Stimulated activated naive CD4-positive, alpha-beta T cell treated with Interleukin-2 at 50 U/mL for 16 hours (primary cell): Measurements from ENCODE around the gene EREG.

Experiments used
- DNase-seq: peaks from one replicate; lab custom pipeline; 2025; lab: John Stamatoyannopoulos, UW

Gene EREG

DNA sequence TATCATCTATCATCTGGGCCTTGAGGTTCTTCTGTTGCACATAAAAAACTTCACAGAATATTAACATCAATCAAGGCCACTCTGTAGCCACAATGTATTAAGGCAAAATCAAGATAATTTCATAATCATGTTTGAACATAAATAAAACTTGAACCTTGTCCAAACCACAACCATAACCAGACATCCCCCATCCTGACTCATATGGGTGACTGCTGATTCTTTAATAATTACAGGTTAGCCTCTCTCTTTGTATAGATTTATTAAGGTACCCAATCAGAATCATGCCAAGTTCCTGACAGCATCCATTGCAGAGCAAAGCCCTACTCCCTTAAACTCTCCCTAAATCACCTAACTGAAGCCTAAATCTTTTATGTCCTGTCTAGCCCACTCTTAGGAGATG, 63.3 kb downstream of the EREG start:
- no peak for DNase-seq

DNA sequence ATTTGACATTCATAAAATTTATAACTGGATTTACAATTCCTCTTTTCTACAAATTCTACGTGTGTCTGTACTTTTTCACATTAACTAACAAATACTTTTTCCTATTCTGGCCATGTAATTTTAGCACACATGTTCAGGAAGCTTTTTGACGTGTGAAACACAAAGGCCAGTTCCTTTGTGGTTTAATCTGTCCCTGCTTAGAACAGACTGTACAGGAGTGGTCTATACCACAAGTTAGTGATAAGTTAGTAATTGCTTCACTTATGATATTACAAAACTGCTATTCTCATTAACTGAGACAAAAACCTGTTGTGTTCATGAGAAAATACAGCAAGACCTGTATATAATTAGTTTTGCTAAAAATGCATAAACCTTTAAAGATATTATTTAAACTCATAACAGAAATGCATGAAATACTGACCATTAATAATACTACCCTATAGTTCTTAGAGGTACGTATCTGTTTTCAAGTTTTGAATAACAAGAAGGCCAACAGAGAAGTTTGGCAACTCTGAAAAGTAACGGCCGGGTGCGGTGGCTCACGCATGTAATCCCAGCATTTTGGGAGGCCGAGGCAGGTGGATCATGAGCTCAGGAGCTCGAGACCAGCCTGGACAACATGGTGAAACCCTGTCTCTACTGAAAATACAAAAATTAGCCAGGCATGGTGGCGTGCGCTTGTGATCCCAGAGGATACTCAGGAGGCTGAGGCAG, 66.3 kb downstream of the EREG start:
- DNase-seq = no peak

DNA sequence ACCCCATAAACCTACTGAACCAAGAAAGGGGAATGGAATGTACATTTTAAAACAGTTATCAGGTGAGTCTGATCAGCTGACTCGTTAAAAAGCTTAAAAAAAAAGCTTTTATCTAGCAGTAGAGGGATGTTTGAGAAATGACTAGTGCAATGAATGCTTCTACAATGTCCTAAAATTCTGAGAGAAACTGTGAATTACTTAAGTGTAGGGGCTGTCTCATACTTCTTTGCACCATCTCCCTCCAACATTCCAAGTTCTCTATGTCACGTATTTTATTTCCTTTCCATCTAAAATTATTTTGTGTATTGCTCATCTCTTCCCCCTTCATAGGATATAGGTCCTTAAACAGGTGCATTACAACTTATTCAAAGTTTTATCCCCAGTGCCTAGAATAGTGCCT, 68.1 kb downstream of the EREG start:
- DNase-seq = no peak

DNA sequence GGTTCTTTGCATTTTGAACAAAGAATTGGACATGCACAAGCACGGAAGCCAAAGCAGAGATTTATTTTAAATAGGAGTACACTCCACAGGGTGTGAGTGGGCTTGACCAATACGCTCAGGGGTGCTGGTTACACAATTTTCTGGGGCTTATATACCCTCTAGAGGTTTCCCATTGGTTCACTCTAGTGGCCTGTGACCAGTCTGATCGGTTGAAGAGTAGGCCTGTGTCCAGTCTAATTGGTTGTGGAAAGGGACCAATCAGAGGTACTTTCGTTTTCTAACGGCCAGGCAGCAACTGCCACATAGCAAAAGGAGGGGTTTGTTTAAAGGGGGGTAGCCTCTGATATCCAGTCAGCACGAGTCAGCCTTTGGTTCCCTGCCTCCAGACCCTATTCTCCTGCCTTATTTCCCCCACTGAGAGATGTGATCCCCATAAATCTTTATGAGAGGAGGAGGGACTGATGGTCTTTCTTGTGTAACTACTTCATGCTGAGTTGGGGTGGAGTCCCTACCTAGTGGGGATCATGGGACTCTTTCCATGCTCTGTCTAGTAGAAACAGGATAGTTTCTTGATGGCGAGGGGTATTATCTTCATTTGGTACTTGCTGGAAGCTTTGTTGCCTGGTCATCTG, 68.7 kb downstream of the EREG start:
- no peak for DNase-seq

DNA sequence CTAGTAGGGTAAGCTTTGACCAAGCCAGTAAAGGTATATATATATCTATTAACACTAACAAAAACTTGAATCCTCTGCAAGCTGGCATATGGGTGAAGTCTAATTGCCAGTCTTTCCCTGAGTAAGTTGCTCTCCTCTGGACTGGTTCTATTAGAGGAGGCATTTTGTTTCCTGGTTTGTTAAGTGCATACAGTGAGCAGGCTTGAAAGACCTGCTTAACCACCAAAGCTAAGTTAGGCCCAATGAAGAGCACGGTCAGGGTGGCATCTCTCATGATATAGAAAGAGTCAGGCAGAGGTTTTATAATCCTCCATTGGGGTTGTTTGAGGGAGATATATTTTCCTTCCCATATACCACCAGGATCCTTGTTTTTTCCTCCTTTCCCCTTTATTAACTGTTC, 70.4 kb downstream of the EREG start:
- DNase-seq = no peak

DNA sequence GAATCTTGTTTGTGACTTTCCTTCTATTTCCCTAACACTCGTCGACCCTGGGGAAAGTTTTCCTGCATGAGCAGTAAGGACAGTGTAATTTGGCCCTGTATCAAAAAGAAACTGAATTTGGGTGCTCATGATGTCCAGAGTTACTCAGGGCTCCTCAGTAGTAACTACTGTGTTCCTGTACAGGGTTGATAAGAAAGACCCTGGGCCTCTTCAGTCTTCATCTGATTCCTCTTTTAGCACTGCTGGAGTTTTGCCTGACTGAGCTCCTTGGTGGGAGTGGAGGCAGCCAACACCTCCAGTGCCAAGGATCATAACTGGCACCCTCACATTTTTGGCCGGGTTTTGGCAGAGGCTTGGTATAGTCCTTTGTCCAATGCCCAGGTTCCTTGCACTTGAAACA, 72.9 kb downstream of the EREG start:
- DNase-seq = no peak
